ENCODE measurements around the gene PRTG.

PRTG gene

DNA sequence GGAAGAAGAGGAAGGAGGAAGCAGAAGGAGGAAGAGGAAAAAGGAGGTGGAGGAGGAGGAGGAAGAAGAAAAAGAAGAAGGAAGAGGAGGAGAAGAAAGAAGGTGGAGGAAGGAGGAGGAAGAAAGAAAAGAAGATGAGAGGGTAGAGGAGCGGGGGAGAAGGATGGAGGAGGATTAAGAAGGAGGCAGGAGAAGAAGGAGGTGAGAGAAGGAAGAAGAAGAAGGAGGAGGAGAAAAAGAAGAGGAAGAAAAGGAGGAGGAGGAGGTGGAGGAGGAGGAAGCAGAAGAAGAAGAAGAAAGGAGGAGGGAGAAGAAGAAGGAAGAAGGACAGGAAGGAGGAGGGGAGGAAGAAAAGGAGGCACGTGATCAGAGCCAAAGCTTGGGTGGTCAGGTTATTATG is 37.3 kb upstream of the PRTG start:
- Histone ChIP-seq H4K8ac (ENCODE audit: low read length) (no peak overlapping the region), H3K27ac (ENCODE audit: low read length, poor library complexity, severe bottlenecking) (no peak overlapping the region), H2AK5ac (ENCODE audit: low read length, severe bottlenecking) (no peak overlapping the region), H3K14ac (ENCODE audit: low read length in 2 of 2) (no peak overlapping the region), H3K79me1 (replicated peaks; ENCODE audit: low read length, poor library complexity, severe bottlenecking) (no peaks in the 10 kb centered on the region), H3K36me3 (ENCODE audit: control insufficient read depth in 1 of 2, insufficient read depth in 2 of 2, low read depth in 1 of 2, low read length in 2 of 2) (no peaks in the 10 kb centered on the region), H2BK12ac (ENCODE audit: low read length in 2 of 2) (no peak overlapping the region), H3K23ac (ENCODE audit: low read length in 2 of 2) (no peak overlapping the region), H4K91ac (ENCODE audit: low read length) (no peak overlapping the region), H2BK15ac (ENCODE audit: low read depth, poor library complexity, severe bottlenecking) (no peak overlapping the region), H3K27me3 (ENCODE audit: control insufficient read depth in 1 of 2, insufficient read depth in 1 of 2, low read length in 2 of 2) (peaks cover 0 to 13% of the 10 kb centered on the region in 2 experiments), H3K4me2 (ENCODE audit: low read length, poor library complexity, severe bottlenecking) (no peak overlapping the region), H2BK120ac (ENCODE audit: low read depth, low read length) (no peak overlapping the region), H2BK5ac (ENCODE audit: low read depth, low read length, poor library complexity, severe bottlenecking) (no peak overlapping the region), H3K18ac (ENCODE audit: low read depth in 1 of 2, low read length in 2 of 2) (no peak overlapping the region), H3K9ac (ENCODE audit: low read length) (no peak overlapping the region), H3K4ac (ENCODE audit: low read depth in 1 of 2, low read length in 2 of 2) (no peak overlapping the region), H3K4me3 (ENCODE audit: insufficient read depth in 1 of 2, low read depth in 1 of 2, low read length in 2 of 2) (no peak overlapping the region), H3K4me1 (ENCODE audit: control insufficient read depth, insufficient read depth, low read depth, low read length) (peaks cover 3% of the 10 kb centered on the region), H3K9me3 (ENCODE audit: control insufficient read depth, low read length) (no peaks in the 10 kb centered on the region), H2AFZ (ENCODE audit: low read depth, low read length) (no peak overlapping the region)
- WGBS = 90% methylated on average over 1 of the region's 2 CpGs
- DNase-seq = no peak

DNA sequence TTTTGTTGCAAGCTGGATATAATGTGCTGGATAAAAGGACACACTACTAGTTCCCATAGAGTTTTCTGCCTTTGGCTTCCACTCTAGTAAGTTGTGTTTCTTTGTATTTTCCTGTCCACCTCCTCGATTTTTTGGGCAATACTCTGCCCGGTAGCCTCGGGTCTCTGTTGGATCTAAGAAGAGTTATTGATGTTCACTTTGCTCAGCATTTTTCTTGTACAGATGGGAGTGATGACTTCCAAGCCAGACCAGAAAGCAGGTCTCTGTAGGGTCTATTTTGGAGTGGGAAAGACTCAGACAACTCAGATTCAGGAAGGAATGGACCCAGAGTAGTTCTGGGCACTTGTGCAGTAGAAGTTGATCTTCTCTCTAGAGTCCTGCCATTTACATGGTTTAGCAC is 36.0 kb upstream of the PRTG start:
- no peaks in the 10 kb centered on the region for H3K79me1 ChIP-seq (replicated peaks; ENCODE audit: low read length, poor library complexity, severe bottlenecking)
- no peak overlapping the region for H2AFZ ChIP-seq (ENCODE audit: low read depth, low read length)
- H3K14ac ChIP-seq (ENCODE audit: low read length in 2 of 2) = no peak overlapping the region
- no peak for DNase-seq
- H2AK5ac ChIP-seq (ENCODE audit: low read length, severe bottlenecking) = no peak overlapping the region
- H4K91ac ChIP-seq (ENCODE audit: low read length) = no peak overlapping the region
- H3K18ac ChIP-seq (ENCODE audit: low read depth in 1 of 2, low read length in 2 of 2) = no peak overlapping the region
- H2BK5ac ChIP-seq (ENCODE audit: low read depth, low read length, poor library complexity, severe bottlenecking) = no peak overlapping the region
- no peak overlapping the region for H2BK15ac ChIP-seq (ENCODE audit: low read depth, poor library complexity, severe bottlenecking)
- H3K4me3 ChIP-seq (ENCODE audit: insufficient read depth in 1 of 2, low read depth in 1 of 2, low read length in 2 of 2) = no peak overlapping the region
- H4K8ac ChIP-seq (ENCODE audit: low read length) = no peak overlapping the region
- WGBS = 82% methylated on average over 3 of the region's 3 CpGs
- H2BK120ac ChIP-seq (ENCODE audit: low read depth, low read length) = no peak overlapping the region
- H3K27ac ChIP-seq (ENCODE audit: low read length, poor library complexity, severe bottlenecking) = no peak overlapping the region
- no peaks in the 10 kb centered on the region for H3K9me3 ChIP-seq (ENCODE audit: control insufficient read depth, low read length)
- no peak overlapping the region for H2BK12ac ChIP-seq (ENCODE audit: low read length in 2 of 2)
- no peak overlapping the region for H3K9ac ChIP-seq (ENCODE audit: low read length)
- no peaks in the 10 kb centered on the region for H3K4me1 ChIP-seq (ENCODE audit: control insufficient read depth, insufficient read depth, low read depth, low read length)
- H3K23ac ChIP-seq (ENCODE audit: low read length in 2 of 2) = no peak overlapping the region
- H3K4ac ChIP-seq (ENCODE audit: low read depth in 1 of 2, low read length in 2 of 2) = no peak overlapping the region
- H3K27me3 ChIP-seq (ENCODE audit: control insufficient read depth in 1 of 2, insufficient read depth in 1 of 2, low read length in 2 of 2) = peaks cover 0 to 13% of the 10 kb centered on the region in 2 experiments
- no peaks in the 10 kb centered on the region for H3K36me3 ChIP-seq (ENCODE audit: control insufficient read depth in 1 of 2, insufficient read depth in 2 of 2, low read depth in 1 of 2, low read length in 2 of 2)
- no peak overlapping the region for H3K4me2 ChIP-seq (ENCODE audit: low read length, poor library complexity, severe bottlenecking)

- Histone ChIP-seq H3K27ac (ENCODE audit: low read length, poor library complexity, severe bottlenecking) (no peak overlapping the region), H3K9me3 (ENCODE audit: control insufficient read depth, low read length) (no peaks in the 10 kb centered on the region), H4K8ac (ENCODE audit: low read length) (no peak overlapping the region), H3K4ac (ENCODE audit: low read depth in 1 of 2, low read length in 2 of 2) (no peak overlapping the region), H2AK5ac (ENCODE audit: low read length, severe bottlenecking) (no peak overlapping the region), H2BK12ac (ENCODE audit: low read length in 2 of 2) (no peak overlapping the region), H3K36me3 (ENCODE audit: control insufficient read depth in 1 of 2, insufficient read depth in 2 of 2, low read depth in 1 of 2, low read length in 2 of 2) (no peaks in the 10 kb centered on the region), H3K14ac (ENCODE audit: low read length in 2 of 2) (no peak overlapping the region), H3K27me3 (ENCODE audit: control insufficient read depth in 1 of 2, insufficient read depth in 1 of 2, low read length in 2 of 2) (peaks cover 0 to 13% of the 10 kb centered on the region in 2 experiments), H2BK120ac (ENCODE audit: low read depth, low read length) (no peak overlapping the region), H3K4me1 (ENCODE audit: control insufficient read depth, insufficient read depth, low read depth, low read length) (no peaks in the 10 kb centered on the region), H2BK15ac (ENCODE audit: low read depth, poor library complexity, severe bottlenecking) (no peak overlapping the region), H3K79me1 (replicated peaks; ENCODE audit: low read length, poor library complexity, severe bottlenecking) (no peaks in the 10 kb centered on the region), H3K18ac (ENCODE audit: low read depth in 1 of 2, low read length in 2 of 2) (peak overlapping the region in 1 of 2 experiments; percentile 57), H2BK5ac (ENCODE audit: low read depth, low read length, poor library complexity, severe bottlenecking) (no peak overlapping the region), H4K91ac (ENCODE audit: low read length) (no peak overlapping the region), H3K23ac (ENCODE audit: low read length in 2 of 2) (no peak overlapping the region), H2AFZ (ENCODE audit: low read depth, low read length) (no peak overlapping the region), H3K4me3 (ENCODE audit: insufficient read depth in 1 of 2, low read depth in 1 of 2, low read length in 2 of 2) (no peak overlapping the region), H3K9ac (ENCODE audit: low read length) (no peak overlapping the region), H3K4me2 (ENCODE audit: low read length, poor library complexity, severe bottlenecking) (no peak overlapping the region)
- WGBS = 53% methylated on average over 4 of the region's 4 CpGs
- DNase-seq = peak; percentile 52
Measured at GRCh38 chr15:55775316-55775715, 32.4 kb upstream of the PRTG start.

DNA sequence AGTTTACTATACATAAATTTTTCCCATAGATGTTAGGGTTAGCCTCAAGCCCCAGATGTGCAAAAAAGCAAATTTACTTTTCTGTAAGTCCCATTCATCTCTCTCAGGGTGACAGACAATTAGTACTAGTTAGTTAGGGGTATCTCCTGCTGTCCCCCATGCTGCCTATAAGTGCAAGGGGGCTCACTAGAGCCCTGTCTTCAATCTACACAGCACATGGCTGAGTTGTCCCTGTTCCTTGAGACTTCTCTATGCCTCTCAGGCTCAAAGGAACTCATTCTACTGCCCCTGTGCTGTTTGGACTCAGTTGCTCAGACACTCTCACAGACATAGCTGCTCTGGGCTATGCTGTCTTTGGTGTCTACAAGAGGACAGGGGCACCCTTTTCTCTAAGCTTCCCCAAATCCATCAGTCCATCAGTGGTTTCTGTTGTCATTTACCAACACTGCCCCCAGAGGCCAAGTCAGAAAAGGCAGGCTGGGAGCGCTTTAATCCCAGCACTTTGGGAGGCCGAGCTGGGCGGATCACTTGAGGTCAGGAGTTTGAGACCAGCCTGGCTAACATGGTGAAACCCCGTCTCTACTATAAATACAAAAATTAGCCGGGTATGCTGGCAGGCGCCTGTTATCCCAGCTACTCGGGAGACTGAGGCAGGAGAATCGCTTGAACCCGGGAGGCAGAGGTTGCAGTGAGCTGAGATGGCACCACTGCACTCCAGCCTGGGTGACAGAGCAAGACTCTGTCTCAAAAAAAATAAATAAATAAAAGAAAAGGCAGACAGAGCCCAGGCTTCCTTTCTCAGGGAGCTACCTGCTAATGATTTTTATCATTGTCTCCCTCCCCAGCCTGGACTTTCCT is 31.4 kb upstream of the PRTG start:
- no peak overlapping the region for H2AK5ac ChIP-seq (ENCODE audit: low read length, severe bottlenecking)
- H2AFZ ChIP-seq (ENCODE audit: low read depth, low read length) = no peak overlapping the region
- no peak overlapping the region for H3K4me2 ChIP-seq (ENCODE audit: low read length, poor library complexity, severe bottlenecking)
- no peak overlapping the region for H3K27ac ChIP-seq (ENCODE audit: low read length, poor library complexity, severe bottlenecking)
- H3K4me3 ChIP-seq (ENCODE audit: insufficient read depth in 1 of 2, low read depth in 1 of 2, low read length in 2 of 2) = no peak overlapping the region
- no peak overlapping the region for H3K23ac ChIP-seq (ENCODE audit: low read length in 2 of 2)
- H3K18ac ChIP-seq (ENCODE audit: low read depth in 1 of 2, low read length in 2 of 2) = no peak overlapping the region
- H3K9ac ChIP-seq (ENCODE audit: low read length) = no peak overlapping the region
- no peak overlapping the region for H2BK15ac ChIP-seq (ENCODE audit: low read depth, poor library complexity, severe bottlenecking)
- H3K4me1 ChIP-seq (ENCODE audit: control insufficient read depth, insufficient read depth, low read depth, low read length) = no peaks in the 10 kb centered on the region
- no peak overlapping the region for H2BK12ac ChIP-seq (ENCODE audit: low read length in 2 of 2)
- H2BK5ac ChIP-seq (ENCODE audit: low read depth, low read length, poor library complexity, severe bottlenecking) = no peak overlapping the region
- peaks cover 0 to 13% of the 10 kb centered on the region in 2 experiments for H3K27me3 ChIP-seq (ENCODE audit: control insufficient read depth in 1 of 2, insufficient read depth in 1 of 2, low read length in 2 of 2)
- no peak overlapping the region for H4K91ac ChIP-seq (ENCODE audit: low read length)
- WGBS = 69% methylated on average over 9 of the region's 9 CpGs
- H3K9me3 ChIP-seq (ENCODE audit: control insufficient read depth, low read length) = no peaks in the 10 kb centered on the region
- H2BK120ac ChIP-seq (ENCODE audit: low read depth, low read length) = no peak overlapping the region
- H4K8ac ChIP-seq (ENCODE audit: low read length) = no peak overlapping the region
- H3K14ac ChIP-seq (ENCODE audit: low read length in 2 of 2) = no peak overlapping the region
- no peaks in the 10 kb centered on the region for H3K79me1 ChIP-seq (replicated peaks; ENCODE audit: low read length, poor library complexity, severe bottlenecking)
- no peaks in the 10 kb centered on the region for H3K36me3 ChIP-seq (ENCODE audit: control insufficient read depth in 1 of 2, insufficient read depth in 2 of 2, low read depth in 1 of 2, low read length in 2 of 2)
- peak; percentile 44 for DNase-seq
- no peak overlapping the region for H3K4ac ChIP-seq (ENCODE audit: low read depth in 1 of 2, low read length in 2 of 2)

All from mesenchymal stem cell (in vitro differentiated cells and primary cell).